Measurements from ENCODE around the gene SMARCC2. TPM values are rescaled to one million over a fixed set of nuclear protein-coding genes. Genes with fewer than 3 reads are reported as not detected.

SMARCC2 gene
- polyA plus RNA-seq, 4 donors = 97.5 to 151 (median 128) TPM

GRCh38 chr12:56153678-56154065 is 35.6 kb downstream of the SMARCC2 start:
- DNase-seq (ENCODE audit: low read depth in 4 of 4, low spot score in 2 of 4) = no peak

- no peak for DNase-seq (ENCODE audit: low read depth in 4 of 4, low spot score in 2 of 4)
Measured at GRCh38 chr12:56152756-56153677, 36.3 kb downstream of the SMARCC2 start.

- peak; percentile 68 to 89 (median 79) for DNase-seq (ENCODE audit: low read depth in 4 of 4, low spot score in 2 of 4)
Measured at GRCh38 chr12:56152132-56152755, 37.0 kb downstream of the SMARCC2 start, which contains the start of gene MYL6B. TSS of gene MYL6B (plus strand) at chr12:56152587. CDS start at chr12:56153919, 1,332 bp downstream.

GRCh38 chr12:56151672-56152131 is 37.6 kb downstream of the SMARCC2 start:
- no peak for DNase-seq (ENCODE audit: low read depth in 4 of 4, low spot score in 2 of 4)

GRCh38 chr12:56150563-56150962 is 38.7 kb downstream of the SMARCC2 start:
- DNase-seq (ENCODE audit: low read depth in 4 of 4, low spot score in 2 of 4) = no peak

GRCh38 chr12:56146492-56147460 is 42.5 kb downstream of the SMARCC2 start:
- DNase-seq (ENCODE audit: low read depth in 4 of 4, low spot score in 2 of 4) = no peak

- no peak for DNase-seq (ENCODE audit: low read depth in 4 of 4, low spot score in 2 of 4)
Measured at GRCh38 chr12:56145217-56145616, 44.1 kb downstream of the SMARCC2 start.

GRCh38 chr12:56143870-56144269 is 45.4 kb downstream of the SMARCC2 start:
- no peak for DNase-seq (ENCODE audit: low read depth in 4 of 4, low spot score in 2 of 4)

GRCh38 chr12:56143217-56143616 is 46.1 kb downstream of the SMARCC2 start:
- DNase-seq (ENCODE audit: low read depth in 4 of 4, low spot score in 2 of 4) = no peak

GRCh38 chr12:56141946-56142784 is 47.1 kb downstream of the SMARCC2 start:
- no peak for DNase-seq (ENCODE audit: low read depth in 4 of 4, low spot score in 2 of 4)

- DNase-seq (ENCODE audit: low read depth in 4 of 4, low spot score in 2 of 4) = no peak
Measured at GRCh38 chr12:56137853-56138571, 51.3 kb downstream of the SMARCC2 start.

GRCh38 chr12:56134897-56135296 is 54.4 kb downstream of the SMARCC2 start:
- DNase-seq (ENCODE audit: low read depth in 4 of 4, low spot score in 2 of 4) = no peak

GRCh38 chr12:56130876-56131275 is 58.4 kb downstream of the SMARCC2 start:
- no peak for DNase-seq (ENCODE audit: low read depth in 4 of 4, low spot score in 2 of 4)

GRCh38 chr12:56129942-56130495 is 59.3 kb downstream of the SMARCC2 start:
- no peak for DNase-seq (ENCODE audit: low read depth in 4 of 4, low spot score in 2 of 4)

- peak in 1 of 4 donors; percentile 7 for DNase-seq (ENCODE audit: low read depth in 4 of 4, low spot score in 2 of 4)
Measured at GRCh38 chr12:56129206-56129941, 59.9 kb downstream of the SMARCC2 start.

GRCh38 chr12:56128670-56129205 is 60.5 kb downstream of the SMARCC2 start:
- peak in 1 of 4 donors; percentile 25 for DNase-seq (ENCODE audit: low read depth in 4 of 4, low spot score in 2 of 4)

GRCh38 chr12:56127888-56128669 is 61.2 kb downstream of the SMARCC2 start, which contains the start of gene ESYT1:
TSS of gene ESYT1 (plus strand) at chr12:56128267. CDS start at chr12:56128320, 53 bp downstream.
- DNase-seq (ENCODE audit: low read depth in 4 of 4, low spot score in 2 of 4) = peak; percentile 95 to 100 (median 98)
